ENCODE results near the gene EVI5L.

Gene EVI5L

GRCh38 chr19:7912697-7913564 is 82.9 kb downstream of the EVI5L start:
- TF ChIP-seq, protein P1, sequence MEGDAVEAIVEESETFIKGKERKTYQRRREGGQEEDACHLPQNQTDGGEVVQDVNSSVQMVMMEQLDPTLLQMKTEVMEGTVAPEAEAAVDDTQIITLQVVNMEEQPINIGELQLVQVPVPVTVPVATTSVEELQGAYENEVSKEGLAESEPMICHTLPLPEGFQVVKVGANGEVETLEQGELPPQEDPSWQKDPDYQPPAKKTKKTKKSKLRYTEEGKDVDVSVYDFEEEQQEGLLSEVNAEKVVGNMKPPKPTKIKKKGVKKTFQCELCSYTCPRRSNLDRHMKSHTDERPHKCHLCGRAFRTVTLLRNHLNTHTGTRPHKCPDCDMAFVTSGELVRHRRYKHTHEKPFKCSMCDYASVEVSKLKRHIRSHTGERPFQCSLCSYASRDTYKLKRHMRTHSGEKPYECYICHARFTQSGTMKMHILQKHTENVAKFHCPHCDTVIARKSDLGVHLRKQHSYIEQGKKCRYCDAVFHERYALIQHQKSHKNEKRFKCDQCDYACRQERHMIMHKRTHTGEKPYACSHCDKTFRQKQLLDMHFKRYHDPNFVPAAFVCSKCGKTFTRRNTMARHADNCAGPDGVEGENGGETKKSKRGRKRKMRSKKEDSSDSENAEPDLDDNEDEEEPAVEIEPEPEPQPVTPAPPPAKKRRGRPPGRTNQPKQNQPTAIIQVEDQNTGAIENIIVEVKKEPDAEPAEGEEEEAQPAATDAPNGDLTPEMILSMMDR (IDR thresholded peaks at IDR 0.05; ENCODE audit: insufficient read depth, low read length, missing control alignments): no peak
- DNase-seq (ENCODE audit: low read depth, low spot score): no peak
- CTCF ChIA-PET: interaction anchor here (1.4 kb wide), 1 partner anchor 9 kb away, joined by 3 read pairs; the partner anchor contains the start of gene MAP2K7
- POLR2A ChIA-PET: no interaction called here
- H3K4me3 ChIP-seq (ENCODE audit: low read depth, low read length): no peak overlapping the region

- no peak for DNase-seq (ENCODE audit: low read depth, low spot score)
- H3K4me3 ChIP-seq (ENCODE audit: low read depth, low read length): no peak overlapping the region
- TF ChIP-seq, protein P1 (IDR thresholded peaks at IDR 0.05; ENCODE audit: insufficient read depth, low read length, missing control alignments): no peak
- POLR2A ChIA-PET: no interaction called here
- CTCF ChIA-PET: no interaction called here
These were observed 83.6 kb downstream of the EVI5L start for GRCh38 chr19:7913652-7914051.

DNA sequence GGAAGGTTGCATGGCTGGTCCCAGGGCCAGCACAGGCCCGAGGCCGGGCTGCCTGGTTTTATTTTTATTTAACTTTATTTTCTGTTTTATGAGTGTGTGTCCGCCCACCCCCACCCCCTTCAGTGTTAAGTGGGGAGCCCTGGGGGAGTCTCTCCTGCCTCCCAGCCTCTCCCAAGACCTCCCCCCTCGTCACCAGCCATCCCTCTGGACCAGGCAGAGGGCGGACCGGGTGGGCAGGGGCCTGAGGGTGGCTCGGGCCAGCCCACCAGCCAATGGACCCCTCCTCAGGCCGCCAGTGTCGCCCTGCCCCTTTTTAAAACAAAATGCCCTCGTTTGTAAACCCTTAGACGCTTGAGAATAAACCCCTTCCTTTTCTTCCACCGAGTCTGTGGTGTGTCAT is 84.1 kb downstream of the EVI5L start:
- DNase-seq (ENCODE audit: low read depth, low spot score): no peak
- H3K4me3 ChIP-seq (ENCODE audit: low read depth, low read length): no peak overlapping the region
- ChIA-PET POLR2A (no interaction called here), CTCF (no interaction called here)
- TF ChIP-seq, protein P1 (IDR thresholded peaks at IDR 0.05; ENCODE audit: insufficient read depth, low read length, missing control alignments): no peak

Measured in AG04449 (cell line).